Suprapubic skin (tissue), 3 donors: ENCODE measurements around the gene PSTPIP1.

ENCODE experiments used
- CTCF ChIP-seq, 2 donors: fragments of 200-600 bp in 1 of 2; fragments of 450-650 bp in 1 of 2; sonication (generic) in 1 of 2; IDR thresholded peaks; one replicate each; pipeline ENCODE4 v1.5.1; 2016 to 2019; ENCODE audit warnings: antibody characterized with exemption in 2 of 2, mild to moderate bottlenecking in 1 of 2, moderate library complexity in 1 of 2
- EP300 ChIP-seq: sonication (generic); formaldehyde crosslinking; IDR thresholded peaks from one replicate; pipeline ENCODE4 v1.6.1; 2017; ENCODE audit warnings: antibody characterized with exemption
- POLR2A ChIP-seq, 2 donors: fragments of 450-650 bp; IDR thresholded peaks; one replicate each; pipeline ENCODE4 v1.6.1; 2017; ENCODE audit warnings: antibody characterized with exemption in 2 of 2, mild to moderate bottlenecking in 2 of 2, moderate library complexity in 2 of 2

- no peak for TF ChIP-seq POLR2A (IDR thresholded peaks at IDR 0.05)
- no peak for TF ChIP-seq CTCF (IDR thresholded peaks at IDR 0.05)
- no peak for TF ChIP-seq EP300
Measured at GRCh38 chr15:77057685-77058084, 62.8 kb downstream of the PSTPIP1 start.
